Ovary (tissue), 9 donors: Measurements from ENCODE around the gene SLC7A9. TPM values are rescaled to one million over a fixed set of nuclear protein-coding genes. Genes with fewer than 3 reads are reported as not detected.
"Not testable (repeated sequence)": the region's sequence is repeated elsewhere in the genome, so short reads cannot be mapped to it uniquely, and the experiment has no call there.

ENCODE experiments used
- DNase-seq, 5 donors: peaks; one replicate each; pipeline ENCODE4 v3.0.0-alpha.2; 2019 to 2020
- H3K27ac ChIP-seq, 2 donors: fragments of 200-600 bp; one replicate each; pipeline versions ENCODE4 v1.5.1 to v1.8.0; 2019 to 2022
- H3K27me3 ChIP-seq: fragments of 200-600 bp; one replicate; pipeline ENCODE4 v1.8.0; 2022
- H3K36me3 ChIP-seq: fragments of 200-600 bp; sonication (generic); one replicate; pipeline ENCODE4 v1.5.1; 2019
- H3K4me1 ChIP-seq: one replicate; pipeline ENCODE4 v1.8.1; 2013; ENCODE audit warnings: mild to moderate bottlenecking, moderate library complexity; ENCODE audit not compliant: insufficient read depth
- H3K4me3 ChIP-seq: fragments of 200-600 bp; sonication (generic); one replicate; pipeline ENCODE4 v1.5.1; 2017
- H3K9me3 ChIP-seq, 2 donors: fragments of 200-600 bp in 1 of 2; sonication (generic) in 1 of 2; one replicate each; pipeline versions ENCODE4 v1.5.1 to v1.8.1; 2013 to 2019; ENCODE audit warnings: mild to moderate bottlenecking in 1 of 2, moderate library complexity in 1 of 2
- EP300 ChIP-seq: sonication (generic); formaldehyde crosslinking; IDR thresholded peaks from one replicate; pipeline ENCODE4 v1.6.1; 2017; ENCODE audit warnings: antibody characterized with exemption
- POLR2A ChIP-seq: fragments of 450-650 bp; IDR thresholded peaks from one replicate; pipeline ENCODE4 v1.6.1; 2017; ENCODE audit warnings: antibody characterized with exemption, mild to moderate bottlenecking, moderate library complexity
- WGBS, 3 donors: extraction: QIAGEN DNeasy Blood & Tissue Kit in 1 of 3; methylation state at CpG; one replicate each; pipeline versions ENCODE4 v1.1.5 to v1.1.7; 2013 to 2017; 5-methylcytosine and 5-hydroxymethylcytosine counted together
- intact Hi-C, 4 donors: fragments of 100-400 bp; cut with DNase I; formaldehyde crosslinking; loops; one replicate each; pipeline versions ENCODE4 v1.11.0 to v1.15.1; 2022 to 2023
- polyA plus RNA-seq, 2 donors: library from polyadenylated mRNA; stranded (reverse); fragments of 200-250 nt in 1 of 2; fragments of 350-450 nt in 1 of 2; fragmentation: Illumina TruSeq in 1 of 2; extraction: RNeasy Lipid Tissue Mini Kit (QIAGEN cat#74804) in 1 of 2; gene quantifications; one replicate each; pipeline ENCODE4 v1.2.3, GENCODE V29; 2013 to 2014
- total RNA-seq, 7 donors: library from RNA; depleted of rRNA in 2 of 7; stranded (reverse); fragments of >200 nt in 2 of 7; fragmentation: NEBNext Ultra II Directional in 3 of 7; extraction: Animal tissue kit (Norgen Biotek cat#: 25700) in 3 of 7; gene quantifications; one replicate each; pipeline versions ENCODE4 v1.1.0 to v1.2.4, GENCODE V29; 2016 to 2023
- TF ChIP-seq, protein P1 (sequence below), 3 donors: fragments of 450-650 bp in 2 of 3; fragments of 200-600 bp in 1 of 3; IDR thresholded peaks; one replicate each; pipeline versions ENCODE4 v1.5.1 to v1.8.0; 2016 to 2022; ENCODE audit warnings: antibody characterized with exemption in 3 of 3, mild to moderate bottlenecking in 1 of 3
- donor health status: DM: no; HTN: no; CAD: no; lungs with moderate emphysema.
- donor health status: DM: no; HTN: no; CAD: no.
- donor health status: Bipolar disorder and iron deficiency.
- donor health status: DM: yes; HTN: yes; CAD: no.
- donor health status: DM: no; HTN: no; CAD: no.
- donor health status: DM: yes; HTN: yes; CAD: no.

SLC7A9 gene
- total and polyA plus RNA-seq, 9 donors: 0.23 to 0.95 (median 0.64) TPM

DNA sequence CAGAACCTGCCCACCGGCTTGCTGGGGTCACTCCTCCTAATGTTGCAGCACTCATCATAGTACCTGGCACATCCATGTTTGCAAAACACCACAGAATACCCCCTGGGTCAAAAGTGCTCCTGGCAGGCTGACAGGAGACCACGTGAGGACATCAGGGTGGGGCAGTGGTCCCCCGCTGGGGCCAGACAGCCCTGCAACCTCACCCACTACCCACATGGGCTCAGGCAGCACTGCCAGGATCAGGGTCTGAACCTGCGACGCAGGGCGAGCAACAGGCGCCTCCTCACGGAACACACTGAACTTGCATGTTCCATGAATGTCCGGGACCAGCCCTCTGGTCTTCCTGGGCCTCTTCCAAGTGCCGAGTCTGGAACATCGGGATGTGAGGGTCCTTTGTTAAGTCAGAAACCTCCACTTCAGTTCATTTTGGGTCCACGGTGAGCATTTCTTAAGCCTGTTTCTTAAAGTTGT is 1.4 kb upstream of the SLC7A9 start:
- intact Hi-C loops: no loop called here
- Histone ChIP-seq H3K4me3 (no peak overlapping the region), H3K9me3 (no peaks in the 10 kb centered on the region), H3K4me1 (no peaks in the 10 kb centered on the region), H3K27me3 (no peaks in the 10 kb centered on the region), H3K27ac (no peak overlapping the region), H3K36me3 (no peaks in the 10 kb centered on the region)
- no peak for DNase-seq
- WGBS, 3 donors: 58 to 77% (median 62%) methylated on average over 12 of the region's 12 CpGs
- TF ChIP-seq POLR2A: no peak
- TF ChIP-seq, protein P1, sequence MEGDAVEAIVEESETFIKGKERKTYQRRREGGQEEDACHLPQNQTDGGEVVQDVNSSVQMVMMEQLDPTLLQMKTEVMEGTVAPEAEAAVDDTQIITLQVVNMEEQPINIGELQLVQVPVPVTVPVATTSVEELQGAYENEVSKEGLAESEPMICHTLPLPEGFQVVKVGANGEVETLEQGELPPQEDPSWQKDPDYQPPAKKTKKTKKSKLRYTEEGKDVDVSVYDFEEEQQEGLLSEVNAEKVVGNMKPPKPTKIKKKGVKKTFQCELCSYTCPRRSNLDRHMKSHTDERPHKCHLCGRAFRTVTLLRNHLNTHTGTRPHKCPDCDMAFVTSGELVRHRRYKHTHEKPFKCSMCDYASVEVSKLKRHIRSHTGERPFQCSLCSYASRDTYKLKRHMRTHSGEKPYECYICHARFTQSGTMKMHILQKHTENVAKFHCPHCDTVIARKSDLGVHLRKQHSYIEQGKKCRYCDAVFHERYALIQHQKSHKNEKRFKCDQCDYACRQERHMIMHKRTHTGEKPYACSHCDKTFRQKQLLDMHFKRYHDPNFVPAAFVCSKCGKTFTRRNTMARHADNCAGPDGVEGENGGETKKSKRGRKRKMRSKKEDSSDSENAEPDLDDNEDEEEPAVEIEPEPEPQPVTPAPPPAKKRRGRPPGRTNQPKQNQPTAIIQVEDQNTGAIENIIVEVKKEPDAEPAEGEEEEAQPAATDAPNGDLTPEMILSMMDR (IDR thresholded peaks at IDR 0.05): no peak
- no peak for TF ChIP-seq EP300

DNA sequence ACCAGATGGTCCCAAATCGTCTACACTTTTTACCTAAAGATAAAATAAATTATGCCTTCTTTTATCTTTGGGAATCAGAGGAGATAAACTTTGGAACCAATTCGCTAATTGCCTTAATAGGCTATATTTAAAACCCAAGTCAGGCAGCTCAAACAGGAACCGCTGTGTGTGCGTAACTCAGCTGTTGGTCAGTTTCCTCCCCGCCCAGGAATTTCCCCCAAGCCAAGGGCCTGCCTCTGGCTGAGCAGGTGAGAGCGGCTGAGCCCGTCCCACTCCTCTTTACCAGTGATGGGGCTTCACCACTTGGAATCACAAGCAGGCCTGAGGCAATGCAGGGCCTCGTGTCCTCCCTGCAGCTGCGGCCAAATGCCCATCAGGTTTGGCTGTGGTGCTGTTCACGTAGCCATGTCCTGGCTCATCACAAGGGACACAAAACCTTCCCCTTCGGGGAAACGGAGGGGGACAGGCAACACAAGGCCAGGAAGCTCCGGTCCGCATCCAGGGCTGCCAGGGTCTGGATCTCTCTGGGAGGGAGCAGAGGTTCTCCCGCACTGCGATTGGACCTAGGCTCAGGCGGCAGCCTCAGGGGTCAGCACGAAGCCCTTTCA is 503 bp upstream of the SLC7A9 start:
- TF ChIP-seq POLR2A (no peak), EP300 (no peak)
- TF ChIP-seq, protein P1 (IDR thresholded peaks at IDR 0.05): no peak
- intact Hi-C loops: no loop called here
- Histone ChIP-seq H3K9me3 (no peaks in the 10 kb centered on the region), H3K27ac (no peak overlapping the region), H3K27me3 (no peaks in the 10 kb centered on the region), H3K4me1 (no peaks in the 10 kb centered on the region), H3K36me3 (no peaks in the 10 kb centered on the region), H3K4me3 (no peak overlapping the region)
- 56 to 62% (median 56%) methylated on average over 18 of the region's 18 CpGs for WGBS, 3 donors
- no peak for DNase-seq

DNA sequence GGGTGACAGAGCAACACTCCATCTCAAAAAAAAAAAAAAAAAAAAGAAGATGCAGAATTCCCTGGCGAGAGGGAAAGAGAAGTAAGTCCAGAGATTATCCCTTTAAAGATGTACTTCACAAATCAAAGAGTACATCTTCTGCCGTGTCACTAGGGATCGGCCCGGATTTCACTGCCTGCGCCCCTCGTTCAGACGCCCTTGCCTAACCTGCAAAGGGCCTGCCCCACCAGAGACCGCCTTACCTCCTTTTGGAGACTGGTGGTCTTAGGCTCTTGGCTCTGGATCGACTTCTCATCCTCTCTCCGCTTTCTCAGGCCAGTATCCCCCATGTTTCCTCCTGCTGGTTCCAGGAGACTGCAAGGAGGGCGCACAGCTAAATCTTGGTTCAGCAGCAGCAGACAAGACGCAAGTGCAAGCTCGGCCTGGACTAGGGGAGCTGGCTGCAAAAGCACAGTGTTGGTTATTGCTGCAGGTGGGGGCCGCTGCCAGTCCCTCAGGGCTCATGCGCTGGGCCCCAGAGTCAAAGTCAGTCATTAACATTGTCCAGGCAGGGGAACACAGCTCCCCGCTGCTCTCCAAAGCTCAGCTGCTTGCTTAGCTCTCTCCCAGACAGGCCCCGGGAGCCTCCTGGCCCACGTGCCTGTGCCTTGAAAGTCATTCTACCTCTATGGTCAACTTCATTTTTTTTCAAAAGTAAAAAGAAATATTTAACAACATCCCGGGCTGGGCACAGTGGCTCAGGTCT is 1.2 kb downstream of the SLC7A9 start:
- intact Hi-C loops: no loop called here
- no peaks in the 10 kb centered on the region for H3K9me3 ChIP-seq
- no peak overlapping the region for H3K27ac ChIP-seq
- H3K4me3 ChIP-seq: no peak overlapping the region
- H3K4me1 ChIP-seq: no peaks in the 10 kb centered on the region
- DNase-seq: no peak
- no peaks in the 10 kb centered on the region for H3K27me3 ChIP-seq
- TF ChIP-seq POLR2A: no peak
- TF ChIP-seq, protein P1 (IDR thresholded peaks at IDR 0.05): no peak
- TF ChIP-seq EP300: no peak
- WGBS, 3 donors: 86 to 87% (median 86%) methylated on average over 19 of the region's 19 CpGs
- H3K36me3 ChIP-seq: no peaks in the 10 kb centered on the region

DNA sequence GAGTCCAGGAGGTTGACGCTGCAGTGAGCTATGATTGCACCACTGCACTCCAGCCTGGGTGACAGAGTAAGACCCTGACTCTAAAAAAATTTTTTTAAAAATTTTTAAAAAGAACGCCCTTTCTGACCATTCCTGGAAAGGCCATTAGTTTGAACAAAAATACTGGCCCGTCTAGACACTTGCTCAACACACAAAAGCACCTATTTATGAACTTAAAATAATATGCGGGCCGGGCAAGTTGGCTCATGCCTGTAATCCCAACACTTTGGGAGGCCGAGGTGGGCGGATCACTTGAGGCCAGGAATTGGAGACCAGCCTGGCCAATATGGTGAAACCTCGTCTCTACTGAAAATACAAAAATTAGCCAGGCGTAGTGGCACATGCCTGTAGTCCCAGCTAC is 2.1 kb downstream of the SLC7A9 start:
- H3K27me3 ChIP-seq, H3K4me3 ChIP-seq, intact Hi-C loops, H3K9me3 ChIP-seq, DNase-seq, H3K27ac ChIP-seq, H3K4me1 ChIP-seq, H3K36me3 ChIP-seq: not testable (repeated sequence)
- WGBS, 3 donors: 94 to 96% (median 94%) methylated on average over 9 of the region's 9 CpGs
